ENCODE measurements around the gene SYT3. TPM values are rescaled to one million over a fixed set of nuclear protein-coding genes. Genes with fewer than 3 reads are reported as not detected.

The SYT3 gene
- total RNA-seq, 1 donor from 2014 or later, result 0.15 TPM

DNA sequence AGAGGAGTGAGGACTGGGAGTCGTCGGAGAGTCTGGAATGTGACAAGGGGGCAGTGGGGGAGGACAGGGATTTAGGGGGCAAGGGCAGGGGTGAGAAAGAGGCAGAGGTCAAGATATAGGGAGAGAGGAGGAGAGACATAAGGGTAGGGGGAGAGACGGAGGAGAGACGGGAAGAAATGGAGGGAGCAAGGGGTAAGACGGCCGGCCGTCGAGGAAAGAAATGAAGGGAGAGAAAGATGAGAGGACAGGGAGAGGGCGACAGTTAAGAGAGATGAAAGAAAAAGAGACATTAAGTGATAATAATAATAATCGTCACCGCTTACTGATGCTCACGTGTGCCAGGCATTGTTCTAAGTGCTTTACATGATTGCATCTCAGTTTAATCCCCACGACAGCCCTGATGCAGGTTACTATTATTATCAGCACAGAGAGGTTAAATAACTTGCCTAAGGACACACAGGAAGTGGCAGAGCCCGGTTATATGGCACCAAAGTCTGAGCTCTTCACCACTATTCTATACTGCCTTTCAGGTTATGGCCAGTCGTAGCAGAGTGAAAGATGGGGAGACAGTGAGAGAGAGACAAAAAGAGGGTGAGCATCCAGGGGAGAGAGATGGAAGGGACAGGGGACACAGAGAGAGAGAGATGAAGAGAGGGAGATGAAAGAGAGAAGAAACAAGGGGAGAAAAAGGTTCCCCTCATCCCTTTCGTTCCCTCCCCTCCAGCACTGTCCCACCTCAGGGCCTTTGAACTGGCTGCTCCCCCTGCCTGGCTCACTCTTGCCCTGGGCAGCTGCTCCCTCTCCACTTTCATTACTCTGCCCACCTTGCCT, 23.2 kb upstream of the SYT3 start:
- DNase-seq (no peak), ATAC-seq (no peak)
- intact Hi-C loops (cut with micrococcal nuclease), result no loop called here

DNA sequence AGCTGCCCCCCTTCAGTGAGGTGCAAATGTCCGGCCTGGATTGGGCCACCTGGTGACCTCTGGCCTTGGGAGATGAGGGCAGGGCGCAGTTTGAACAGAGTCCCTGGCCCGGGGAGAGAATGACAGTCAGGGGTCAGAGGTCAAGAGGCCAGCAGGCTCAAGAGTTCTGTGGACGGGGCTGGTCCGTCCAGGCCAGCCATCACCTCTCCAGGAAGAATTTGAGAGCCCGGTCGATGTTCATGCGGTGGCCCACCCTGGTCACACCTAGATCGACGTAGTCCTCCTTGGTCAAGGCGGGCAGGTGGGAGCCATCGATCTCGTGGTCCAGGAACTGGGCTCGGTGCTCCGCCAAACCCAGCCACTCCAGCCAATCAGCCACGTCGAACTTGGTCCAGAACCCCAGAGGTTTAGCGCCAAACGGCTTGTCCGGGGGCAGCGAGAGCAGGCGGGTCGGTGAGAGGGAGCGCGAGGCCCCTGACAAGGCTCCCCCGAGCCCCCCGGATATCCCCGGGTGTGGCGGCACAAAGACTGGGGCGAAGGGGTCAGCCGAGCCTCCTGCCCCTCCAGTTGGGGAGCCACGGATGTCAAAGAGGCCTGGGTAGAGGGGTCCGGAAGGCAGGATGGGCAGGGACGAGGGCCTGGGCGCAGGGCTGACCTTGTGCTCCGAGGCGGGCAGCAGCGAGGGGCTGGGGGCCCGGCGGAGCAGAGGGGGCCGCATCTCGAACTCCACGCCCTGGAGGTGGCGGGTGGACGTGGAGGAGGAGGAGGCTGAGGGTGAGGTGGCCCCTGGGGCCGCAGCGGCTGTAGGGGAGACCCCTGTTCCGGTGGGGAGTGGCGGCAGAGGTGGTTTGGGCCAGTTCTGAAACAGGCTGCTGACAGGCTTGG, 22.3 kb upstream of the SYT3 start:
- intact Hi-C loops (cut with micrococcal nuclease), result no loop called here
- no peak for DNase-seq
- ATAC-seq, result no peak

DNA sequence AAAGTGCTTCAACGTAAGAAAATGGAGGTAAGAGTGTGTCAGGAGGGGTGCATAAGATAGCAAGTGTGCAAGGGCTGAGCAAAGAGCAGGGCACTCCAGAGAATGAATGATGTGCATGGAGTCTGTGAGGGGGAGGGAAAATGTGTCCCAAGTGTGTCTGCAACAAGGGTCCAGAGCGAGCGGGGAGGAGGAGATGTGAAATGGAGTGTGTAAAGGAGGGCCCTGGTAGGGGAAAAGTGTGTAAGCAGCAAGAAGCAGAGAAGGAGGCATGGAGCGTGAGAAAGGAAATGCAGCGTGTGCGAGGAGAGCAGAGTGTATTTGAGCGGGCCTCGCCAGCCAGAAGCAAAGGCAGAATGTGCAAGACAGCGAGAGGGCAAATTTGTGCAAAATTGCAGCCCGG, 21.3 kb upstream of the SYT3 start:
- ATAC-seq (no peak), DNase-seq (no peak)
- intact Hi-C loops (cut with micrococcal nuclease), result no loop called here

DNA sequence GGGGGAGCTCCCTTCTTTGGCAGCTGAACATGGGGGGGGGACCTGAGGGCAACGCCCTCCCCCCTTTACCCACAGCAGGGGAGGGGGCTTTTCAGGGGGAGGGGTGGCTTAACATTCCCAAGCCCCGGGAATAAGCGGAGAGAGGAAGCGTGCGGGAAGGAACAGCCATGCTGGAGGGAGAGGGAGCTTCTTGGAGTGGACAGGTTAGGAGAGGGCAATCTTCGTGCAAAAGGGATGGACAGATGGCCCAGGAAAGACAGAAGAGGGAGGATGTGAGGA, 20.3 kb upstream of the SYT3 start:
- no peak for DNase-seq
- no peak for ATAC-seq
- intact Hi-C loops (cut with micrococcal nuclease), result no loop called here

DNA sequence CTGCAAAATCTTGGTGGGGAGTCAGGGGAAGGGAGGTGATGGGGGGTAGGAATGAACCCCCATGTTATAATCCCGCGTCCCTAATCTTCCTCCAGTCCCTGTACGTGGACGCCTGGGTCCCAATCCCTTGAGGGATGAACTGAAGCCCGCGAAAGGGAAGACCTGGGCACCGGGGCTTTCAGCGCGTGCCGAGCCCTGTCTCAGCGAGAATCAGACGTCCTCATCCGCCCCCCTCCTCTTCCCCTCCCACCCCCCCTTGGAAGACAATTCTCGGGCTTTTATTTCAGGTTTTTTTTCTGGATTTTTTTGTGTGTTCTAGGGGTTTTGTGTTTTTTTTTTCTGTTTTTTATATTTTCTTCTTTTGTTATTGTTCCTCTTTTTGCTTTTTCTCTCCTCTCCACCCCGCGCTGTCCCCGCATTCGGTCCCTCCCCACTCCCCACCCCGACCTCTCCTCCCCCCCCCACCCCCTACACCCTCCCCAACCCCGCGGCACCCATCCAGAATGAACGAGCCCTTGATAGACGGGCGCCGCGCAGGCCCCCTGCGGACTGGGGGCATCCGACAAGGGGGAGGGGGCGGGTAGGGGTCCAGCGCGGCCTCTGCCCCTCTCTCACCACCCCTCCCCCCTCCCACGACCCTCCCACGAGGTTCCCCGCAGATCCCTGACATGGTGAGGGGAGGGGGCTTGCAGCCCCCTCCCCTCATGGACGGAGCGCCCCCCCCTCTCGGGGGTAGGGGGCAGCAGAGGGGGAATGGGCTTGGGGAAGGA, 19.8 kb upstream of the SYT3 start:
- intact Hi-C loops (cut with micrococcal nuclease), result no loop called here
- no peak for ATAC-seq

DNA sequence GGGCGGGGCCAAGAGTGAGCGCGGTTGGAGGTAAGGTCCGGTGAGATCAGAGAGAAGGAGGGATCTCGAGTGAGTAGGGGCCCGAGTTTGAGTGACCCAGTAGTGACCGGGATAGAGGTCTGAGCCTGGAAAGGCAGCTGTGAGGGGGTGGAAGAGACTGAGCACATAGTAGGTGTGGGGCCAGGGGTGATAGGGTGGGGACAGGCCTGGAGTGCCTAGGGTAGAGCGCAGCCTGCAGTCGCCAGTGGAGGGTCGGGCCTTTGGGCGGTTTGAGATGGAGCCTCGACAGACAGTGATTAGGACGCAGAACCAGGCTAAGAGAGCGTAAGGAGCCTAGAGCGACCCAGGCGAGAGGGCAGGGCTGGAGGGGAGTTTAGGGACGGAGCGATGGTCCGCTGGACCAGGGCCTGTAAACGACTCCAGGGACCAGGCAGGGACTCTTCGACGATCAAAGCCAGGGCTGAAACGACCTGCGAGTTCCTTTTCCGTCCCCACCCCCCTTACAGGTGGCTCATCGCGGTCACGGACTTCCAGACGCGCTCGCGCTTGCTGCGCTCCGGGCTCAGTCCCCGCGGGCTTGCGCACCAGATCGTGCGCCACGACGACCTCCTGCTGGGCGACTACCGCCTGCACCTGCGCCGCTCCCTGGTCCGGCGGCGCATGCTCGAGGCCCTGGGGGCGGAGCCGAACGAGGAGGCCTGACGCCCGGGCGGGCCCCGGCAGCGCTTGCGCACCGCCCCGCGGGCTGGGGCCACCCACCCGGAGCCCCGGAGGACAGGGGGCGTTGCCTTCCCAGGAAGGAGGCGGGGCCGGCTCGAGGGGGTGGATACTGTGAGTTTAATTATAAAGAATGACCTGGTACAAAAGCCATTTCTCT, 19.0 kb upstream of the SYT3 start:
- intact Hi-C loops (cut with micrococcal nuclease), result no loop called here
- ATAC-seq, result peak; percentile 84
- DNase-seq, result peak; percentile 68

More for the DNA sequence above, 19.8 kb upstream of the SYT3 start:
- DNase-seq, result no peak

DNA sequence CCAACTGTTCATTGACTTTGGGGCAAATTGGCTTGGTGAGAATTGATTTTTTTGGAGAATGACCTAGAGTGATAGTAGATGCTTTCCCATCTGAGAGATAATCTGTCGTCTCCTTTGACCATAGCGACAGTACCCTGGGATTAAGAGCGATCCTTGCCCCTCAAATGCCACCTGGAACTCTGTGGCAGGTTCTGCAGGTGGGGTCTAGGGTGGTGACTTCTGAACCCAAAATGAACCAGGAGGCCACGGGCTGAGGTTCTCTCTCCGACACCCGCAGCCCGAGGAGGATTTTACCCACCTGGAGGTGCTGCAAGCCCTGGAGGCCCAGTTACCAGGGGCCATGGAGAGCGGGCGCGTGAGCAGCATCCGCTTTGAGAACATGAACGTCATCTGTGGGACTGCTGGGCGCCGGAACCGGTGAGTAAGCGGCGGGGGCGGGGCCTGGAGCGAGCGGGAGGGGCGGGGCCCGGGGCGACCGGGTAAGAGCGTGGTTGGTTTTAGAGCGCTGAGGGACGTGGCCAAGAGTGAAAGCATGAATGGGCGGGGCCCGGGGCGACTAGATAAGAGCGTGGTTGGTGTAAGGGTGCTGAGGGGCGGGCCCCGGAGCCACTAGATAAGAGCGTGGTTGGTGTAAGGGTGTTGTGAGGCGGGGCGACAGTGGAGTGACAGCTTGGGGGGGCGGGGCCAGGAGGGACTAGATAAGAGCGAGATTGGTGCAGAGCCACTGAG, 18.2 kb upstream of the SYT3 start:
- ATAC-seq, result peak; percentile 89
- intact Hi-C loops (cut with micrococcal nuclease), result no loop called here
- peak; percentile 83 for DNase-seq

DNA sequence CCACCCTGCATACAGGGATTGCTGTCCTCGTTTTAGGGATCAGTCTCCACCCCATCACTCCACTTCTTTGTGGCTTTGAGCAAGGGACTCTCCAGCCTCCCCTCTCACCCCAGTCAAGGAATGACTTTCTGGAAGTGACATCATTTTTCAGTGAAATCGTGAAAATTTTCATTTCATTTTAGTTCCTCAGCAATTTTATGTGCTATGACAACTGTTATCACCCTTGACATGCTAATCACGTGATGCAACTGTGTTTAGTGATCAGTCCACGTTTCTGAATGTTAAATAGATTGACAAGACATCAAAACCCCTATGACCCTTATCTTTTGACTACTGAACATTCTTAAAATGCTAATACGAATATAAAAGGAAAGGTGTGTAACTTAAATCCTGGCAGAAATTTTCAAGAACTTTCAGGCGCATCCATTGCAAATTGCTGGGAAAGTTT, 17.6 kb upstream of the SYT3 start:
- intact Hi-C loops (cut with micrococcal nuclease), result no loop called here
- DNase-seq (no peak), ATAC-seq (no peak)

DNA sequence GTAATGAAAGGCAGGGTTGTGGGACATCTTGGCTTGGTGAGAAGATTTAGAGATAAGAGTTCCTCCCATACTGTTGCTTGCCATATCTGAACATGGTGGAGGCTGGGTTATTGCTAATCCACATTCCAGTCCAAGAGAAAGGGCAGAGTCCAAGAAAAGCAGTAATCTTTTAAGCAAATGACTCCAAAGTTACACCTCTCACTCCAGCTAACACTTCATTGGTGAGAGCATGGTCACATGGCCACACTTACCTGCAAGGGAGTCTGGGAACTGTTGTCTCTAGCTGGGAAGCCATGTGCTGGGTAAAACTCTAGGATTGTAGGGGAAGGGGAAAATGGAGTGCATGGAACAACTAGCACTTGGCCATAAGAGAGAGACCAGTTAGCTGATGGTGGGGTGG, 15.2 kb upstream of the SYT3 start:
- DNase-seq (no peak), ATAC-seq (no peak)
- intact Hi-C loops (cut with micrococcal nuclease), result no loop called here

DNA sequence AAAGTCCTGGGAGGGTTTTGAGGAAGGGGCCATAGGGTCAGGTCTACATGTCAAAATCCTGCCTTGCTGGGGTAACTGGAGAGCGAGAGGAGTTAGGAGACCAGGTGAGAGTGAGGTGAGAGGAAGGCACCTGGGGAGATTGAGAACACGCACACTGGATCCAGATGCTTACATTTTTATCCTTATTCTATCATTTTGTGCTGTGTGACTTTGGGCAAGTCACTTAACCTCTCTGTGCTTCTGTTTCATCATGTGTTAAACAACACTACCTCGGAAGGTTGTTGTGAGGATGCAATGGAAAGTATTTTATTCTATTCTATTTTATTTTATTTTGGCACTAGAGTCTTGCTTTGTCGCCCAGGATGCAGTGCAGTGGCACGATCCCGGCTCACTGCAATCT, 13.0 kb upstream of the SYT3 start:
- intact Hi-C loops (cut with micrococcal nuclease), result no loop called here
- ATAC-seq (no peak), DNase-seq (no peak)

DNA sequence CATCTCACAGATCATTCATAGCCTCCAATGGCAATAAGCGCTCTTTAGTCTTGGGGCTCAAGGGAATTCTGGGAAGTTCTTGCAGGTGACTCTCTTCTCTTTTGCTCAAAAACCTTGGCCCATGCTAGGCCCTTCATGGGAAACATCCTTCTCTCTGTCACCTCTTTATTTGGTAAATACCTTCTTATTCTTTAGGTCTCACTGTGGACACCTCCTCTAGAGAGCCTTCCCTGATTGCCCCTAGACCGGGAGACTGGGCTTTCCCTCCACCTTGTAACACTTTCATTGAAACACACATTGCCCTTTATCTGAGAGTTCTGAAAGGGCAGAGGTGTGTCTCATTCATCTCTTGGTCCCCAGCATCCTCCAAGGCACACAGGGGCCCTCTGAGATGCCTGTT, 11.5 kb upstream of the SYT3 start:
- no peak for ATAC-seq
- intact Hi-C loops (cut with micrococcal nuclease), result no loop called here
- DNase-seq, result no peak

DNA sequence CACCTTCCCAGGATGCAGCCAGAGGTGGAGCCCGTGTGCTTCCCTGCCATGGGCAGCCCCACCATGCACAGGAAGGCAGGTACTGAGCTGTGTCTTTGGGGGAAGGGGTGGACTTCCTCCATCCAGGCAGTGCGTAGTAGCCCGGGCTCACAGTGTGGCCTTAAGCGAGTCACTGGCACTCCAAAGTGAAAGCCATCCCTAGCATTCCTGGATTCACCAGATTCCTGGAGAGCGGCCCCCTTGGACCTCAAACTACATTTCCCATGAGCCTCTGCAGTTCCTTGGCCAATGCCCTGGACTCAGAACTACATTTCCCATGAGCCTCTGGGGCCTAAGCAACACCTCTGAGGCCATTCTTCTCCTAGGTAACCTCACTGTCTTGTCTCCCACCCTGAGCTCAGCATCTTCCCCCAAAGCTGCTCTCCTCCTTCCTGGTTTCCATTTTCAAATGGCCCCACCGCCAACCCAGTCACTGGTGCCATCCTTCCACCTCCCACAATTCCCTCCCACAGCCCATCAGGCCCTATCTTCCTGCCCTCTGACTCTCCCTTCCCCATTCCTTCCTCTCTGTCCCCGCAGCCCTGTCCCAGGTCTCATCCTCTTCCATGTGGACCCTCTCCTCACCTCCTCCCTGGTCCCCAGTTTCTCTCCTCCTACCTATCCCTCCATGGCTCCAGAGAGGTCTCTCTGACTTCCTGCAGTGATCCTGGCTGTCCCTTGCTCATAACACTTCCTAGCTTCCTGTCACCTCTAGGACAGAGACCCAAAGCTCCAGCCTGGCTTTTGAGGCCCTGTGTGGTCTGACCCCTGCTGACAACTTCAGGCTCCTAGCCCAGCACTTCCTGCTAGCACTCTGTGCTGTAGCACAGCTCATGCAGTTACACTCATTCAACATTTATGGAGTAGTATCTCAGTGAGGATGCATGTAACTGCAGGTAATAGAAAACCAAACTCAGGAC, 10.0 kb upstream of the SYT3 start, which contains the start of gene C19orf81:
Gene C19orf81, plus strand, starts transcription at position 13 of the 959 bp plus-strand sequence. Its CDS starts 0 bp downstream, at position 13.
- no peak for ATAC-seq
- DNase-seq, result no peak
- intact Hi-C loops (cut with micrococcal nuclease), result no loop called here

DNA sequence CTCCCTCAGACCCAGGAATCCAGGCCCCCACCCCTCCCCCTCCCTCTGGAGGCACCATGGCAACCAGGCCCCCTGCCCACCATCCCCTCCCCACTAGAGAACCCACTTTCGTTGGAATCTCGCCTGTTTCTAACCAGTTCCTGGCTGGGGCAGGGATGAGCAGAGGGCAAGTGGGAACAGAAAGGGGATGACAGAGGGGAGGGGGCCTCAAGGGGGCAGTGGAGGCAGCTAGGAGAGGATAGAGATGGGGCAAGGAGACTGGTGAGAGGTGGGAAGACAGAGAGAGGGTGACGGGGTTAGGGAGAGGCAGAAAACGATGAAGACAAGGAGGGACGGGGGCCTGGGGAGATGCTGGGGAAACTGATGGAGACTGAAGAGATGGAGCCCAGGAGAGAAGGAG, 9.0 kb upstream of the SYT3 start:
- DNase-seq, result no peak
- no peak for ATAC-seq
- intact Hi-C loops (cut with micrococcal nuclease), result no loop called here

DNA sequence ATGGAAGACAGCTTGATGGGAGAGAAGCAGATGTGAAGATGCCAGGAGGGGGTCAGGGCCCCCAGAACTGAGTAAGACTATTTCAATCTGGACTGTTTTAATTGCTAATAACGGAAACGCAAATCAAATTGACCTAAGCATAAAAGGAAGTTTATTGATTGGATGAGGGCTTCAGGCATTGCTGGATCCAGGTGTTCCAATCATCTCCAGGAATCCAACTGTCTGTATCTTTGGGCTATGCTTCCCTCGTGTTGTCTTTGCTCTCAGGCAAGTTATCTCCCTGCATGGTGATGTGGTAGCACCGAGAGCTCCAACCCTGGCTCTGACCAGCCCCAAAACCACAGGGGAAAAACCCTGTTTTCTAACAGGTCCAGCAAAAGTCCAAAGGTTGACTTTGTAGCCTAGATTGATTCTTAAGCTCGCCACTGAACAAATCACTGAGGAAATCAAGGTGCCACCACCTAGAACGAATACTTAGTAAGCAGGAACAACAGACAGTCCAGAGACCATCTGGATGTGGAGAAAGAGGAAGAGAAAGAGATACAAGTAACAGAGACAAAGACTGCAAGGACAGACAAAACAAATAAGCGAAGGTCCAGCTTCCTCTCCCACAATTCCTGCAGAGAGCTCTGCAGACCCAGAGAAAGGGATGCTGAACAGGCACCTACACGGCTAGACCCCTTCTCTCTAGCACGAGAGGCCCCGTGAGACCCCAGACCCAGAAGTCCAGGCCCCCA, 8.4 kb upstream of the SYT3 start:
- DNase-seq, result no peak
- intact Hi-C loops (cut with micrococcal nuclease), result no loop called here
- no peak for ATAC-seq

DNA sequence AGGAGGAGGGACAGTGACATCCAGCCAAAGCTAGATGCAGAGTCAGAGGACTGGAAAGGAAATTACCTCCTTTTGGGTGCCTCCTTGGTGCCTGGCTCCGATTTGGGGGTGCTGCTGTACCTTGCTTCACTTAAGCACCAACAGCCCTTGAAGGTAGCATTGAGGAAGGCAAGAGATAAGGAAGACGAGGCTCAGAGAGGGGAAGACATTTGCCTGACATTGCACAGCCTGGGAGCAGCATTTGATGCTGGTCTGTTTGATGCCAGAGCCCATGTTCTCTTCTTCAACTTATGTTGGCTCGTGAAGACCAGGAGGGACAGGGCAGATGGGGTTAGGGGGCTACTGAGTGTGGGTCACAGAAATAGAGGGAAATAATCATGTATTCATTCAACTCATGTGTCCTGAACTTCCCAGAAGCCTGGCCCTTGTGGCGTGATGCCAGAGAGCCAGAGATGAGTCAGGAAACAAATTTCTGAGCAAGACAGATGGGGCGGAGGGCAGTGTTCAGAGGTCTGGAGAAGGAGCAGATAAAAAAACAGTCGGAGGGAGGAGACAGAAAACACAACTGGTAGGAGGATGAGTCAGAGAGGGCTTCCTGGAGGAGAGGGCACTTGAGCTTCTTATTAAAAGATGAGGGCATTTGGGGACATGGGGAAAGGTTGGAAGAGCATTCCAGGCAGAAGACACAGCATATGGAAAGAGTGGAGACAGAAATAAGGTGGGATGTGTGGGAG, 6.6 kb upstream of the SYT3 start:
- intact Hi-C loops (cut with micrococcal nuclease), result no loop called here
- no peak for ATAC-seq
- DNase-seq, result no peak

DNA sequence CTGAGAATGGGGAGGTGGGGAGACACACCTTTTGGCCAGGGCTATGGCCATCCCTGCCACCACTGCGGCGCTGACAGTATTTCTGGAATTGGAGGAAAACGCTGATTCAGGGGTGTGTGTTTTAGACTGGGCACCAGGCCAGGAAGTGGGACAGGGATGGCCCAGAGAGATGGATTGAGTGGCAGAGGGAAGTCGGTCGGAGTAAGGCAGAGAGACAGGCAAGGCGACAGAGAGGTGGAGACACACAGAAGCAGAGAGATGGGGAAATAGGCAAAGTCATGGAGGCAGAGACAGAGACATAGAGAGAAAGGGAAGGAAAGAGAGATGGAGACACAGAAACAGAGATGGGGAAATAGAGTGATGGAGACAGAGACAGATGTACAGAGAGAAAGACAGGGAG, 5.4 kb upstream of the SYT3 start:
- ATAC-seq (no peak), DNase-seq (no peak)
- intact Hi-C loops (cut with micrococcal nuclease), result no loop called here
